LNCaP clone FGC (cell line): ENCODE results near the gene NUDT1.
"Not testable (repeated sequence)": the region's sequence is repeated elsewhere in the genome, so short reads cannot be mapped to it uniquely, and the experiment has no call there.

ENCODE experiments used
- DNase-seq: peaks from one replicate; pipeline ENCODE4 v3.0.0-alpha.2; 2011; ENCODE audit warnings: low read depth
- H3K4me3 ChIP-seq: 2 replicates; pipeline ENCODE4 v1.5.1; 2011; ENCODE audit warnings: mild to moderate bottlenecking, low read depth, low read length, control low read depth
- TF ChIP-seq, protein P1 (sequence below): IDR thresholded peaks from 2 replicates; pipeline ENCODE4 v1.5.1; 2012; ENCODE audit warnings: mild to moderate bottlenecking; ENCODE audit not compliant: control insufficient read depth, insufficient read depth; ENCODE audit errors: extremely low read depth

The NUDT1 gene

DNA sequence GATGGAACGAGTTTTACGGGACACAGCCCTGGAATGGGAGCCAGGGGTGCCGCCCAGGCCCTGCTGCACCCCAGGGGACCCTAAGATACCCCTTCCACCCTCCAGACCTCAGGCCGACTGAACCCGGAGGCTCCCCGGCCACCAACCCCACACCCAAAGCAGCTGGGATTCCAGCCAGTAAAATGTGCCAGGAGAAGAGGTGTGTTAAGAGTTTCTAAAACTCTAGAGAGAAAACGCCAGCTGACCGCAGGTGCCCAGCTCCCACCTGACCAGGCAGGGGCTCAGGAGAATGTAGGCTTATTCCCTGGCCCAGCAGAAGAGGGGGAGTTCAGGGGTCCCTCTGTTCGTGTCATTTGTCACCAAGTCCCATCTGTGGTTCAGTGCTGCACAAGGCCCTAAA lies 17.5 kb downstream of the NUDT1 start:
- TF ChIP-seq, protein P1, sequence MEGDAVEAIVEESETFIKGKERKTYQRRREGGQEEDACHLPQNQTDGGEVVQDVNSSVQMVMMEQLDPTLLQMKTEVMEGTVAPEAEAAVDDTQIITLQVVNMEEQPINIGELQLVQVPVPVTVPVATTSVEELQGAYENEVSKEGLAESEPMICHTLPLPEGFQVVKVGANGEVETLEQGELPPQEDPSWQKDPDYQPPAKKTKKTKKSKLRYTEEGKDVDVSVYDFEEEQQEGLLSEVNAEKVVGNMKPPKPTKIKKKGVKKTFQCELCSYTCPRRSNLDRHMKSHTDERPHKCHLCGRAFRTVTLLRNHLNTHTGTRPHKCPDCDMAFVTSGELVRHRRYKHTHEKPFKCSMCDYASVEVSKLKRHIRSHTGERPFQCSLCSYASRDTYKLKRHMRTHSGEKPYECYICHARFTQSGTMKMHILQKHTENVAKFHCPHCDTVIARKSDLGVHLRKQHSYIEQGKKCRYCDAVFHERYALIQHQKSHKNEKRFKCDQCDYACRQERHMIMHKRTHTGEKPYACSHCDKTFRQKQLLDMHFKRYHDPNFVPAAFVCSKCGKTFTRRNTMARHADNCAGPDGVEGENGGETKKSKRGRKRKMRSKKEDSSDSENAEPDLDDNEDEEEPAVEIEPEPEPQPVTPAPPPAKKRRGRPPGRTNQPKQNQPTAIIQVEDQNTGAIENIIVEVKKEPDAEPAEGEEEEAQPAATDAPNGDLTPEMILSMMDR, result no peak
- no peak overlapping the region for H3K4me3 ChIP-seq
- DNase-seq, result no peak

DNA sequence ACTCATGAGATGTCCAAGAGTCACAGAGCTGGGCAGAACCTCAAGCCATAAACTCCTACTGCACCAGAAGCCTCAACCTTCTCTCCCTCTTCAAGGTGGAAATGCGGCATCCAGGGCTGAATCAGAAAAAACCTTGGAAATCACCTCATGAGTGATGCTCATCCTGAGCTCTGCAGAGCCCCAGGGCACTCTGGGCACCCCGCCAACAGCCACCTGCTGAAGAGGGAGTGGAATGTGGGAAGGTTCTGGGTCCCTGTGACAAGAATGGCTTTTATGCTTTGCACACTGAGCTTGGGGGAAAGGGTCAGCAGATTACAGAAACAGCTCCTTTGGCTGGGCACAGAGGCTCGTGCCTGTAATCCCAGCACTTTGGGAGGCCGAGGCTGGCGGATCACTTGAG lies 18.8 kb downstream of the NUDT1 start:
- no peak overlapping the region for H3K4me3 ChIP-seq
- TF ChIP-seq, protein P1, result no peak
- peak; percentile 13 for DNase-seq

DNA sequence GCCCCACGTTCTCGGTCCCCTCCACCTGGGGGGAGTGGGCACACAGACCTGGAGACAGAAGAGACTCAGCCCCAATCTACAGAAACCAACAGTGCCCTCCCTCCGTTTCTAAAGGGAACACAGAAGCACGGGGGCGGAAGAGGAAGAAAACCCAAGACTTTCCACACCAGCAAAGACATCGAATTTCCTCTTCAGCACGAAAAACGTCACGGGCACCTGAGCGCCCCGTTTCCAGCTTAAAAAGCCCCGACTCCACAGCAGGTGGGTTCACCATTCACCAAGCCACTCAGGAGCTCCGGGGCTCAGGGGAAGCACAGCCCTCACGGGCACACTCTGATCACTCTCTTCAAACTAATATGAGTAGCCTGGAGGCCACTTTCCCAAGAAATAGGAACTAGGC lies 19.6 kb downstream of the NUDT1 start:
- no peak for DNase-seq
- no peak overlapping the region for H3K4me3 ChIP-seq
- TF ChIP-seq, protein P1, result no peak

DNA sequence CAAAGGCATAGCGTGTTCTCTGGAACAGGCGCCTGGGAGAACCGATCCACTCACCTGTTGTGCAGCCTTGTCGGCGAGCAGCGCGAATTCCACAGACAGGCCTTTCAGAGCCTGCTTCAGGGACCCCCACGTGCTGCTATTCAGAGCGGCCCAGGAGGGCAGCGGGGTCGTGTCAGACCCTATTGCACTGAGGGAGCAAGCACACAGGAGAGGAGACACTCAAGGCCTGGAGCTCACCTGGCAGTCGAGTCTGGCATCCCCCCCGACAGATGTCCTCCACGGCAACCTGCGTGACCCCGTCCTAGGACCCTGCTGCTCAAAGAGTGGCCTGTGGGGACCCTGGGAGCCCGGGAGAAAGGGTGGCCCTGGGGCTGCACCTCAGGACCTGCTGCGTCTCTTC lies 21.1 kb downstream of the NUDT1 start:
- H3K4me3 ChIP-seq, result no peak overlapping the region
- TF ChIP-seq, protein P1, result no peak

DNA sequence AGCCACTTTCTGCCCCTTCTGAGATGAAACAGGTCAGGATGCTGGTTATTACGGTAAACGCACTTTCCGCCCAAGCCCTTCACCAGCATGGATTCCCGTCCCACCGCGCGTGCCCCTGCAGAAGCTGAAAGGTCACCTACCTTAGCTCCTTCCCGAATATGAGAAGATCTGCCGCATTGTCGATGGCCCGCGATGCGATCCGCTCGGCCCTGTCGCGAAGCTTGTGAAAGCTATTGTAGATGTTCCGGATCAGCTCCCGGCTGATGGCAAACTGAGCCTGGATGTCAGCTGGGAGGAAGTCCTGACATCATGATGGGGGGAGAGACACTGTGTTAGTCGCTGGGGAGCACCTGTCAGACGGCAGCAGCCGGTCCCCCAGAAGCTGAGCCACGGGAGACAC lies 22.1 kb downstream of the NUDT1 start:
- H3K4me3 ChIP-seq, result no peak overlapping the region
- TF ChIP-seq, protein P1, result no peak
- DNase-seq, result no peak

More for the DNA sequence above, 21.1 kb downstream of the NUDT1 start:
- no peak for DNase-seq

DNA sequence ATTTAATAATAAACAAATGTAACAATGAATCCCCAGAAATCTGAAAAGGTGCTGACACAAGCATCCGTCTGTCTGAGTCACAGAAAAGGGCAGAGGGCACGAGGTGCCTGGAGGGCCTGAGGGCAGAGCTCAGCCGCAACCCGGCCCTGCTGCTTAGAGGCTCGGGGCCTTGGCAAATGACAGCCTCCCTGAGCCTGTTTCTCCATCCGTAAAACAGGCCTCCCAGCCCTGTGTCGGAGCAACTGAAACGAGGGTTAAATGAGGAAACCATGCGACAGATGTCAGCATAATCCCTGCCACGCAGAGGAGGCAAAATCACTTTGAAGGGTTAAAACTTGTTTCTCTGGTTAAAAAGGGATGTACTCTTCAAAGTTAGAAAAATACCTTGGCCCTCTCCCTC lies 24.9 kb downstream of the NUDT1 start:
- H3K4me3 ChIP-seq, result no peak overlapping the region
- DNase-seq, result no peak
- TF ChIP-seq, protein P1, result no peak

DNA sequence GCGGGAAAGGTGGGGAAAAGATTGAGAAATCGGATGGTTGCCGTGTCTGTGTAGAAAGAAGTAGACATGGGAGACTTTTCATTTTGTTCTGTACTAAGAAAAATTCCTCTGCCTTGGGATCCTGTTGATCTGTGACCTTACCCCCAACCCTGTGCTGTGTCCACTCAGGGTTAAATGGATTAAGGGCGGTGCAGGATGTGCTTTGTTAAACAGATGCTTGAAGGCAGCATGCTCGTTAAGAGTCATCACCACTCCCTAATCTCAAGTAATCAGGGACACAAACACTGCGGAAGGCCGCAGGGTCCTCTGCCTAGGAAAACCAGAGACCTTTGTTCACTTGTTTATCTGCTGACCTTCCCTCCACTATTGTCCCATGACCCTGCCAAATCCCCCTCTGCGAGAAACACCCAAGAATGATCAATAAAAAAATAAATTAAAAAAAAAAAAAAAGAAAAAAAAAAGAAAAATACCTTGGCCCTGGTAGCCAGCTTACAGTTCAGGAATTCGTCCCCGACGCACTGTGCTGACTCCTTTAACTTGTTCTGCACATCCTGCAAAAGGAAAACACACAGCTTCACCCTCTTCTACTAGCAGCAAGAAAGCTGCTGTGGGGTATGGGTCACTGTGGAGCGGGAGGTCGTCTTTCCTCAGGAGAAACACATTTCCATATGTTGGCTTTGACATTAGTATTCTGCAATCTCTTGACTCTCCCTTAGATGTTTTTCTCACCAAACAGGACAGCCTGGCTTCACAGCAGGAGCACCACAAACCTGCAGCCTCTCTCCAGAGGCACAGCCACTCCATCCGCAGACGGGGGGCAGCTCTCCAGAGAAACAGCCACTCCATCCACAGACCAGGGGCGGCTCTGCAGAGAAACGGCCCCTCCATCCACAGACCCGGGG lies 27.3 kb downstream of the NUDT1 start:
- not testable (repeated sequence) for H3K4me3 ChIP-seq, DNase-seq
